Endothelial cell of umbilical vein (primary cell): Measurements from ENCODE around the gene PDGFRA. TPM values are rescaled to one million over a fixed set of nuclear protein-coding genes. Genes with fewer than 3 reads are reported as not detected.

Source experiments
- BruUV-seq: library from RNA; stranded (reverse); fragments of 400-500 nt; replicated peaks from 2 replicates; lab custom pipeline; 2021; lab: Mats Ljungman, UMichigan
- CTCF ChIA-PET: fragments of 300-600, 350-600 bp; sonication (Branson Sonifier 250); formaldehyde crosslinking; loops from one replicate; lab custom pipeline; 2021; ENCODE audit warnings: antibody characterized with exemption, inconsistent platforms; lab: Charles Lee
- POLR2A ChIA-PET: fragments of 300-600, 350-600 bp; sonication (Branson Sonifier 250); formaldehyde crosslinking; loops from one replicate; lab custom pipeline; 2021; ENCODE audit warnings: antibody characterized with exemption, inconsistent platforms; lab: Charles Lee
- DNase-seq: peaks from one replicate; pipeline ENCODE4 v3.0.0-alpha.2; 2011; ENCODE audit warnings: low read depth, low spot score
- FAIRE-seq: peaks from 2 replicates; lab custom pipeline; 2011; peaks lifted over from hg19 to GRCh38; lab: Jason Lieb, UNC
- H2AFZ ChIP-seq: 2 replicates; pipeline ENCODE4 v1.6.0; 2012; ENCODE audit warnings: low read depth, low read length, control low read depth, inconsistent platforms
- H3K27ac ChIP-seq: 2 replicates; pipeline ENCODE4 v1.5.1; 2011; ENCODE audit warnings: low read depth, mild to moderate bottlenecking, control low read depth, low read length, moderate library complexity; ENCODE audit not compliant: insufficient read depth
- H3K27me3 ChIP-seq, 2 experiments: 2 replicates each; pipeline versions ENCODE4 v1.6.0 to v1.6.1; 2011; ENCODE audit warnings: low read length in 2 of 2, mixed read lengths in 1 of 2; ENCODE audit not compliant: control insufficient read depth in 2 of 2, insufficient read depth in 2 of 2
- H3K36me3 ChIP-seq, 2 experiments: 2 replicates in 1 of 2; 3 replicates in 1 of 2; pipeline ENCODE4 v1.5.1; 2011; ENCODE audit warnings: low read length in 2 of 2, mild to moderate bottlenecking in 1 of 2, moderate library complexity in 1 of 2; ENCODE audit not compliant: control insufficient read depth in 2 of 2, insufficient read depth in 2 of 2; ENCODE audit errors: extremely low read depth in 1 of 2
- H3K4me1 ChIP-seq: 3 replicates; pipeline ENCODE4 v1.5.1; 2011; ENCODE audit warnings: mild to moderate bottlenecking, low read length; ENCODE audit not compliant: control insufficient read depth, insufficient read depth; ENCODE audit errors: extremely low read depth
- H3K4me2 ChIP-seq: 2 replicates; pipeline ENCODE4 v1.6.1; 2011; ENCODE audit warnings: low read length, control low read depth, mixed read lengths; ENCODE audit not compliant: insufficient read depth
- H3K4me3 ChIP-seq, 3 experiments: fragments of 200-600 bp in 1 of 3; sonication (generic), shearing (Covaris generic) in 1 of 3; replicated peaks in 1 of 3; 2 replicates each; pipeline ENCODE4 v1.5.1; 2011 to 2016; ENCODE audit warnings: control low read depth in 3 of 3, low read length in 3 of 3, mild to moderate bottlenecking in 2 of 3, inconsistent platforms in 1 of 3, low read depth in 1 of 3, moderate library complexity in 1 of 3; ENCODE audit not compliant: insufficient read depth in 1 of 3
- H3K79me2 ChIP-seq: 2 replicates; pipeline ENCODE4 v1.6.0; 2012; ENCODE audit warnings: low read length, inconsistent platforms; ENCODE audit not compliant: control insufficient read depth, insufficient read depth
- H3K9ac ChIP-seq: replicated peaks from 2 replicates; pipeline ENCODE3; 2011; ENCODE audit warnings: low read length, control low read depth; ENCODE audit not compliant: insufficient read depth; ENCODE audit errors: extremely low read depth
- H3K9me1 ChIP-seq: replicated peaks from 3 replicates; pipeline ENCODE4 v1.6.0; 2011; ENCODE audit warnings: mild to moderate bottlenecking, low read length; ENCODE audit not compliant: control insufficient read depth, insufficient read depth; ENCODE audit errors: extremely low read depth
- H3K9me3 ChIP-seq: replicated peaks from 2 replicates; pipeline ENCODE4 v1.5.1; 2012; ENCODE audit warnings: low read length, inconsistent platforms; ENCODE audit not compliant: control insufficient read depth, insufficient read depth
- H4K20me1 ChIP-seq: replicated peaks from 2 replicates; pipeline ENCODE3; 2011; ENCODE audit warnings: mild to moderate bottlenecking, low read length; ENCODE audit not compliant: control insufficient read depth, insufficient read depth; ENCODE audit errors: extremely low read depth
- EZH2 ChIP-seq: IDR thresholded peaks from 2 replicates; pipeline ENCODE4 v1.6.1; 2012; ENCODE audit warnings: borderline replicate concordance, low read depth, mild to moderate bottlenecking, moderate library complexity, low read length, inconsistent platforms; ENCODE audit not compliant: severe bottlenecking
- FOS ChIP-seq: IDR thresholded peaks from 2 replicates; pipeline ENCODE4 v1.6.1; 2011; ENCODE audit warnings: mild to moderate bottlenecking, low read length, moderate library complexity, borderline replicate concordance; ENCODE audit not compliant: insufficient read depth
- GATA2 ChIP-seq: IDR thresholded peaks from 2 replicates; pipeline ENCODE4 v1.7.0; 2011; ENCODE audit warnings: low read depth, mild to moderate bottlenecking, moderate library complexity, mixed read lengths, low read length; ENCODE audit not compliant: insufficient read length, insufficient read depth
- JUN ChIP-seq: IDR thresholded peaks from 2 replicates; pipeline ENCODE4 v1.6.1; 2011; ENCODE audit warnings: borderline replicate concordance, low read depth; ENCODE audit not compliant: insufficient read length, insufficient read depth
- MAX ChIP-seq: IDR thresholded peaks from 2 replicates; pipeline ENCODE4 v1.6.1; 2011; ENCODE audit not compliant: insufficient read depth, insufficient read length
- MYC ChIP-seq: IDR thresholded peaks from one replicate; pipeline ENCODE4 v1.6.1; 2011; ENCODE audit warnings: mild to moderate bottlenecking, low read depth, low read length
- POLR2A ChIP-seq: IDR thresholded peaks from 2 replicates; pipeline ENCODE4 v1.6.1; 2012; ENCODE audit warnings: low read depth, mild to moderate bottlenecking, control low read depth, low read length
- POLR2AphosphoS5 ChIP-seq: IDR thresholded peaks from 2 replicates; pipeline ENCODE4 v1.6.1; 2012; ENCODE audit warnings: low read depth, mild to moderate bottlenecking, control low read depth, low read length, moderate library complexity; ENCODE audit not compliant: insufficient read depth
- dilution Hi-C: fragments of 300-500 bp; cut with MboI; formaldehyde crosslinking; loops from one replicate; pipeline ENCODE4 v1.15.0; 2019; ENCODE audit warnings: low sequenced_read_pairs; ENCODE audit not compliant: extremely low pct_ligation_motif_present
- intact Hi-C: fragments of 100-400 bp; cut with micrococcal nuclease; formaldehyde crosslinking; loops from one replicate; pipeline ENCODE4 v1.10.0; 2022
- polyA plus RNA-seq, 4 experiments: library from polyadenylated mRNA; depleted of rRNA in 3 of 4; stranded (reverse) in 3 of 4; unstranded in 1 of 4; fragments of >200 nt; gene quantifications; 2 replicates each; pipeline versions ENCODE4 v1.2.1 to v1.2.3, GENCODE V29; 2011 to 2012; ENCODE audit warnings: missing spikeins in 1 of 4
- total RNA-seq: library from RNA; stranded (reverse); gene quantifications from 2 replicates; pipeline ENCODE4 v1.2.3, GENCODE V29; 2021
- TF ChIP-seq, protein P1 (sequence below), 2 donors: IDR thresholded peaks; 1 replicate in 1 of 2; 2 replicates in 1 of 2; pipeline ENCODE4 v1.5.1; 2011; ENCODE audit warnings: low read length in 2 of 2, mild to moderate bottlenecking in 2 of 2, moderate library complexity in 2 of 2, control low read depth in 1 of 2, inconsistent platforms in 1 of 2, low read depth in 1 of 2; ENCODE audit not compliant: insufficient read depth in 1 of 2; ENCODE audit errors: extremely low read depth in 1 of 2

PDGFRA gene
- total and polyA plus RNA-seq, 2 donors (not counting 3 experiments of a cell fraction or from before 2014, with no cell fraction given) = 0.19 to 0.55 TPM

- no peak overlapping the region for H3K4me3 ChIP-seq
- FAIRE-seq = no peak
- H4K20me1 ChIP-seq = no peaks in the 10 kb centered on the region
- no peaks in the 10 kb centered on the region for H3K9me3 ChIP-seq
- H3K9ac ChIP-seq = no peak overlapping the region
- DNase-seq = no peak
- no peak overlapping the region for H3K27ac ChIP-seq
- no peaks in the 10 kb centered on the region for H3K79me2 ChIP-seq
- H3K4me1 ChIP-seq = peaks cover 19% of the 10 kb centered on the region
- H3K36me3 ChIP-seq = no peaks in the 10 kb centered on the region
- dilution Hi-C loops = no loop called here
- H3K27me3 ChIP-seq = peaks cover 14 to 17% of the 10 kb centered on the region in 2 experiments
- no TSS peak for BruUV-seq
- no peak overlapping the region for H2AFZ ChIP-seq
- H3K9me1 ChIP-seq = no peaks in the 10 kb centered on the region
- H3K4me2 ChIP-seq = no peak overlapping the region
- TF ChIP-seq EZH2 (no peak), MAX (no peak), MYC (no peak), JUN (no peak), POLR2AphosphoS5 (no peak), FOS (no peak), GATA2 (no peak), POLR2A (no peak)
- TF ChIP-seq, protein P1, sequence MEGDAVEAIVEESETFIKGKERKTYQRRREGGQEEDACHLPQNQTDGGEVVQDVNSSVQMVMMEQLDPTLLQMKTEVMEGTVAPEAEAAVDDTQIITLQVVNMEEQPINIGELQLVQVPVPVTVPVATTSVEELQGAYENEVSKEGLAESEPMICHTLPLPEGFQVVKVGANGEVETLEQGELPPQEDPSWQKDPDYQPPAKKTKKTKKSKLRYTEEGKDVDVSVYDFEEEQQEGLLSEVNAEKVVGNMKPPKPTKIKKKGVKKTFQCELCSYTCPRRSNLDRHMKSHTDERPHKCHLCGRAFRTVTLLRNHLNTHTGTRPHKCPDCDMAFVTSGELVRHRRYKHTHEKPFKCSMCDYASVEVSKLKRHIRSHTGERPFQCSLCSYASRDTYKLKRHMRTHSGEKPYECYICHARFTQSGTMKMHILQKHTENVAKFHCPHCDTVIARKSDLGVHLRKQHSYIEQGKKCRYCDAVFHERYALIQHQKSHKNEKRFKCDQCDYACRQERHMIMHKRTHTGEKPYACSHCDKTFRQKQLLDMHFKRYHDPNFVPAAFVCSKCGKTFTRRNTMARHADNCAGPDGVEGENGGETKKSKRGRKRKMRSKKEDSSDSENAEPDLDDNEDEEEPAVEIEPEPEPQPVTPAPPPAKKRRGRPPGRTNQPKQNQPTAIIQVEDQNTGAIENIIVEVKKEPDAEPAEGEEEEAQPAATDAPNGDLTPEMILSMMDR (IDR thresholded peaks at IDR 0.05; ENCODE audit: extremely low read depth in 1 of 2, insufficient read depth in 1 of 2, low read depth in 1 of 2, low read length in 2 of 2) = no peak
- intact Hi-C loops = no loop called here
- ChIA-PET POLR2A (no interaction called here), CTCF (interaction anchor here (1.3 kb wide), 1 partner anchor 38 kb away, joined by 3 read pairs; no protein-coding TSS in a partner anchor)
These were observed 42.4 kb downstream of the PDGFRA start for GRCh38 chr4:54271464-54271863.
